ENCODE results near the gene FIGNL2. TPM values are rescaled to one million over a fixed set of nuclear protein-coding genes. Genes with fewer than 3 reads are reported as not detected.

Gene FIGNL2
- total RNA-seq, 2 donors from 2014 or later: 0.33 to 0.52 TPM

GRCh38 chr12:51884676-51885229, 36.2 kb upstream of the FIGNL2 start:
- ATAC-seq: no peak
- Histone ChIP-seq H3K4me3 (no peak overlapping the region), H3K36me3 (replicated peaks in 1 of 2; ENCODE audit: insufficient read depth in 1 of 2, low read depth in 2 of 2) (no peaks in the 10 kb centered on the region), H3K4me1 (peaks cover 3% of the 10 kb centered on the region), H3K27me3 (no peaks in the 10 kb centered on the region), H3K27ac (no peak overlapping the region), H3K9me3 (no peaks in the 10 kb centered on the region)
- no peak for TF ChIP-seq POLR2A (IDR thresholded peaks at IDR 0.05)
- no peak for TF ChIP-seq CTCF (IDR thresholded peaks at IDR 0.05)
- intact Hi-C loops (cut with DNase I): no loop called here
- DNase-seq: no peak
- WGBS, 2 donors: 82% methylated on average over 11 of the region's 11 CpGs

- intact Hi-C loops (cut with DNase I): no loop called here
- DNase-seq (no peak), ATAC-seq (no peak)
- Histone ChIP-seq H3K4me3 (no peak overlapping the region), H3K36me3 (replicated peaks in 1 of 2; ENCODE audit: insufficient read depth in 1 of 2, low read depth in 2 of 2) (no peaks in the 10 kb centered on the region), H3K9me3 (no peaks in the 10 kb centered on the region), H3K27ac (no peak overlapping the region), H3K27me3 (no peaks in the 10 kb centered on the region), H3K4me1 (peaks cover 3% of the 10 kb centered on the region)
- TF ChIP-seq CTCF (IDR thresholded peaks at IDR 0.05) (no peak), POLR2A (IDR thresholded peaks at IDR 0.05) (no peak)
- 78 to 90% methylated on average over 4 of the region's 4 CpGs for WGBS, 2 donors
These were observed 35.6 kb upstream of the FIGNL2 start for GRCh38 chr12:51883998-51884675.

GRCh38 chr12:51883295-51883694, 34.8 kb upstream of the FIGNL2 start:
- H3K36me3 ChIP-seq (replicated peaks in 1 of 2; ENCODE audit: insufficient read depth in 1 of 2, low read depth in 2 of 2): no peaks in the 10 kb centered on the region
- H3K4me3 ChIP-seq: no peak overlapping the region
- peaks cover 3% of the 10 kb centered on the region for H3K4me1 ChIP-seq
- WGBS, 2 donors: 72 to 88% methylated on average over 1 of the region's 1 CpG
- no peaks in the 10 kb centered on the region for H3K9me3 ChIP-seq
- DNase-seq (no peak), ATAC-seq (no peak)
- intact Hi-C loops (cut with DNase I): no loop called here
- TF ChIP-seq CTCF (IDR thresholded peaks at IDR 0.05) (no peak), POLR2A (IDR thresholded peaks at IDR 0.05) (no peak)
- no peaks in the 10 kb centered on the region for H3K27me3 ChIP-seq
- no peak overlapping the region for H3K27ac ChIP-seq

GRCh38 chr12:51879102-51879501, 30.6 kb upstream of the FIGNL2 start:
- Histone ChIP-seq H3K4me3 (no peak overlapping the region), H3K27me3 (no peaks in the 10 kb centered on the region), H3K27ac (no peak overlapping the region), H3K9me3 (no peaks in the 10 kb centered on the region), H3K4me1 (no peaks in the 10 kb centered on the region), H3K36me3 (replicated peaks in 1 of 2; ENCODE audit: insufficient read depth in 1 of 2, low read depth in 2 of 2) (no peaks in the 10 kb centered on the region)
- 88 to 92% methylated on average over 3 of the region's 3 CpGs for WGBS, 2 donors
- ATAC-seq (no peak), DNase-seq (no peak)
- intact Hi-C loops (cut with DNase I): no loop called here
- no peak for TF ChIP-seq POLR2A (IDR thresholded peaks at IDR 0.05)
- TF ChIP-seq CTCF (IDR thresholded peaks at IDR 0.05): no peak

- WGBS, 2 donors: 55 to 70% methylated on average over 4 of the region's 4 CpGs
These were observed 26.0 kb upstream of the FIGNL2 start for GRCh38 chr12:51874486-51874885.

More at GRCh38 chr12:51874486-51874885, 26.0 kb upstream of the FIGNL2 start:
- TF ChIP-seq POLR2A (IDR thresholded peaks at IDR 0.05) (no peak), CTCF (IDR thresholded peaks at IDR 0.05) (no peak)
- Histone ChIP-seq H3K4me3 (no peak overlapping the region), H3K36me3 (replicated peaks in 1 of 2; ENCODE audit: insufficient read depth in 1 of 2, low read depth in 2 of 2) (no peaks in the 10 kb centered on the region), H3K27ac (no peak overlapping the region), H3K4me1 (peaks cover 4% of the 10 kb centered on the region), H3K27me3 (peaks cover 0 to 3% of the 10 kb centered on the region in 2 donors), H3K9me3 (no peaks in the 10 kb centered on the region)
- intact Hi-C loops (cut with DNase I): no loop called here
- ATAC-seq (no peak), DNase-seq (no peak)

Measured in body of pancreas (tissue), 4 donors.